GM21576 (cell line): ENCODE results near the gene PODXL2.

Experiments
- ATAC-seq: cut with Tn5 transposase; IDR thresholded peaks from one replicate; pipeline ENCODE4 v1.9.1; 2021; ENCODE audit warnings: mild to moderate bottlenecking, moderate library complexity; ENCODE audit not compliant: unreplicated experiment

The PODXL2 gene

GRCh38 chr3:127628788-127629466 is at the start of gene PODXL2:
Gene PODXL2, plus strand, starts transcription at chr3:127629185. Its CDS starts 35 bp downstream, at chr3:127629220.
- no peak for ATAC-seq

DNA sequence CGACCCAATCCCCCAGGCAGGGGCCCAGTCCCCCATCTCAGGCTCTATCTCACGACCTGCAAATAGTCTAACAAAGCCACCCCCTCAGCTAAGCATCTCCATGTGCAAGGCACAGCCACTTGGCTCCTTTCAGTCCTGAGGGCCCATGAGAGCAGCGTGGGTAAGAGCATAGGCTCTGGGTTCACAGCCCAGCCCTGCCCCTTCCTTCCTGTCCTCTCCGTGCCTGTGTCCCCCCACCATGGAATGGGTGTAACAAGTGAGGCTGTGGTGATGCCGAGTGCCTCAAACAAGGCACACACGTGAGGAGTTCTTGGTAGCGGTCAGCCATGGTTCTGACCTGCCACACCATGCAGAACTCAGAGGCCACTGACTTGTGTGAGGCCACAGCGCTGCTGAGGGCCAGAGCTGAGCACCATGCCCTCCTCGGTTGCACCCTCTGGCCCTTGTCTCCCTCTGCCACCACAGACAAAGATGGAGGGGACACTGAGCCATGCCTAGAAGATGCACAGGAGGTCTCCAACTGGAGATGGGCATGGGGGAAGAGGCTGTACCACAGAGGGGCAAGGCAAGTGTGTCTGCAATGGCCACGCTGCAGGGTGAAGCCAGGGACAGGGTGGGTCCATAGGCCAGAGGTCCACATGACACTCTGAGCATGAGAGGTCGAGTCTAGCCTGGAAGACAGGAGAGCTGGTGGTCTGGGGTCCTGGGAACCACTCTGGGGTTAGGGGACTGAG is 48.5 kb upstream of the PODXL2 start:
- ATAC-seq = no peak

- no peak for ATAC-seq
These were observed 44.3 kb upstream of the PODXL2 start for GRCh38 chr3:127584734-127585133.

GRCh38 chr3:127585163-127585812 is 43.7 kb upstream of the PODXL2 start:
- ATAC-seq = no peak

DNA sequence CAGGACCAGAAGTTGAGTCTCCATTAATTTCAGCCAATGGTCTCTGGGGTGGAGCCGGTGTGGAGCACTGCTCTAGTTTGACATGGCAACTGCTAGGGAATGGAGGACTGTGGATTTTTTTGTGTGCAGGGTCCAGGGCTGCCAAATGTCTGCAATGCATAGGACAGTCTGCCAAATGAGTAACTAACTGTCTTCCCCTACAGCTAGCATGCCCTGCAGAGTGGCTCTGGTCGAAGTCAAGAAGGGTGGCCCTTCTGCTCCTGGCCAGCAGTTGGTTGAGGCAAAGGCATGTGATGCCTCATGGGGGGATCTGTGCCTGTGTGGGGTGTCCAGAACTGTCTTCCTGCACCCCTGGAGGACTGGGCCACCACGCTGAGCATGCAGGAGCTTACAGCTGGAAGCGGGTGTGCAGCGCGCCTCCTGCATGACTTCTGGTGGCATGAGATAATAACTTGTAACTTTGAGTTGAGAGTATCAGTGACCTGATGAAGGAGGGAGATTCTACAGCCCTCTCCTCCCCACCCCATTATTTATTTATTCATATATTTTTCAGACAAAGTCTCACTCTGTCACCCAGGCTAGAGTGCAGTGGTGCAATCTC is 43.1 kb upstream of the PODXL2 start:
- ATAC-seq = no peak

DNA sequence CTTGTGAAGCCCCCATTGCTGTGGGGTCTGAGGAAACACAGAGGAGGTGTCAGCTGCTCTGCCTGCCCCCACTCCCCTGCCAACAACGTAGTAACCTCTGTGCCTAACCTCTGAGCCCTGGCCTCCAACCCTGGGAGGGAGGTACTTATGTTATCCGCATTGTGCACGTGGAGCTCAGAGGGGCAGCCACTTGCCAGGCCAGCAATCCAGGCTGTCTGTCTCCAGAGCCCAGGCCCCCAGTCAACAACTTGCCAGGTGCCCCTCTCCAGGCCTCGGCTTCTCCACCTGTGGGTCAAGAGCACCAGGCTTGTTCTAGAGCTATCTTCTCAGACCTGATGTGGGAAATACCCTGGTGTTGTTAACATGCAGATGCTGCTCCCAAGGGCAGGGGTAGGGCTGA is 41.1 kb upstream of the PODXL2 start:
- ATAC-seq = no peak

- no peak for ATAC-seq
These were observed 40.0 kb upstream of the PODXL2 start for GRCh38 chr3:127588806-127589577.

GRCh38 chr3:127589600-127590281 is 39.2 kb upstream of the PODXL2 start:
- no peak for ATAC-seq

DNA sequence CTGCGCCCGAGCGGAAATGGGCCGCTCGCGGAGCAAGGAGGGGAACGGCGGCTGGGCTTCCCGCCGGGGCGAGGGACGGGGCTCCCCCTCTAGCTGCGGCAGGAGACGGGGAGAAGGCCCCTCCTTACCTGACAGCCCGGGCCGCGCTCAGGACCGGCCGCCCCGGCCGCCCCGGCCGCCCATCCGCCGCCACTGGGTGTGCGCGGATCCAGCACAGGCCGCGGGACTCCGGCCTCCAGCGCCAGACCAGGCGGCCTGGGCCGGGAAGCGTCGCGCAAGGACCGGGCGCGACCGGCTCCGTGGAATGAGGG is 38.7 kb upstream of the PODXL2 start:
- peak; percentile 30 for ATAC-seq

- ATAC-seq = peak; percentile 74
These were observed 38.2 kb upstream of the PODXL2 start, which contains the start of gene TPRA1 for GRCh38 chr3:127590593-127591465. Gene TPRA1, minus strand, starts transcription at chr3:127590733. Its CDS starts 10,587 bp downstream, at chr3:127580146.

DNA sequence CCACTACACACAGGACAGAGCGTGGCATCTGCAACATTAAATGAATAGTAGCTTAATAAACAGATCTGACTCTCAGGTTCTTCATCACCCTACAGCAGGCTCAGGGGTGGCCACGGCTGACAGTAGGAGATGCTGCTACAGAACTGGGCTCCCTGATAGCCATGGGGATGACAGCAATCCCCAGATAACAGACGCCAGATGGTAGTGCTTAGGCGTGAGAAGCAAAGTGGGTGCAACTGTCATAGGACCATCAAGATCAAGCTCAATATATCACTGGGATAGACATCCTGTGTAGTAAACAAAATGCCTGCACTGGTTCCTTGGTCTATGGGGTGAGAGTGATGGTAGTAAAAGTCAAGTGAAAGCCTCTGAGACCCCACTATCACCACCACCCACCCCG is 35.8 kb upstream of the PODXL2 start:
- no peak for ATAC-seq

GRCh38 chr3:127595303-127595702 is 33.7 kb upstream of the PODXL2 start:
- ATAC-seq = no peak

- no peak for ATAC-seq
These were observed 31.8 kb upstream of the PODXL2 start for GRCh38 chr3:127597020-127597771.

DNA sequence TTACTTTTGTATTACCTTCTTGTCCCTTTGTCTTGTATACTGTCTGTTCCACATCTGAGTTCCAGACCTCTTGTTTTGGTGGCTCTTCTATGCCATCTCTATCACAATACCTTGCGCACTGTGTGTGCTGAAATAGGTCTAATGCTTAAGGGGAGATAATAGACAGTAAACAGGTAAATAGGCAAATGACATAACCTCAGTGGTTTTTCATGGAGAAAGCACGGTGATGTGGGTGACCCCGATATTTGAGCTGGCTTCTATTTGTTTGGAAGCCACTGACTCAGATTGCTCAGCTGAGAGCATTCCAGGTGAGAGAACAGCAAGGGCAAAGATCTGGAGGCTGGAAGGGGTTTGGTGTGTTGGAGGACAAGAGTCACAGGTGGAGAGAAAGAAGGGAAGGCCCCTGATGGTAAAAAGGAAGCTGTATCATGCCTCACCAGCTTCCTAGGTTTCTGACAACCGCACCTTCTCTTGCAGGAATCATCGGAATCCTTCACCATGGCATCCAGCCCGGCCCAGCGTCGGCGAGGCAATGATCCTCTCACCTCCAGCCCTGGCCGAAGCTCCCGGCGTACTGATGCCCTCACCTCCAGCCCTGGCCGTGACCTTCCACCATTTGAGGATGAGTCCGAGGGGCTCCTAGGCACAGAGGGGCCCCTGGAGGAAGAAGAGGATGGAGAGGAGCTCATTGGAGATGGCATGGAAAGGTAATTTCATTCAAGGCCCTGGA is 30.0 kb upstream of the PODXL2 start:
- no peak for ATAC-seq

- ATAC-seq = no peak
These were observed 28.1 kb upstream of the PODXL2 start for GRCh38 chr3:127600749-127601456.

GRCh38 chr3:127604035-127604434 is 24.9 kb upstream of the PODXL2 start:
- ATAC-seq = no peak

DNA sequence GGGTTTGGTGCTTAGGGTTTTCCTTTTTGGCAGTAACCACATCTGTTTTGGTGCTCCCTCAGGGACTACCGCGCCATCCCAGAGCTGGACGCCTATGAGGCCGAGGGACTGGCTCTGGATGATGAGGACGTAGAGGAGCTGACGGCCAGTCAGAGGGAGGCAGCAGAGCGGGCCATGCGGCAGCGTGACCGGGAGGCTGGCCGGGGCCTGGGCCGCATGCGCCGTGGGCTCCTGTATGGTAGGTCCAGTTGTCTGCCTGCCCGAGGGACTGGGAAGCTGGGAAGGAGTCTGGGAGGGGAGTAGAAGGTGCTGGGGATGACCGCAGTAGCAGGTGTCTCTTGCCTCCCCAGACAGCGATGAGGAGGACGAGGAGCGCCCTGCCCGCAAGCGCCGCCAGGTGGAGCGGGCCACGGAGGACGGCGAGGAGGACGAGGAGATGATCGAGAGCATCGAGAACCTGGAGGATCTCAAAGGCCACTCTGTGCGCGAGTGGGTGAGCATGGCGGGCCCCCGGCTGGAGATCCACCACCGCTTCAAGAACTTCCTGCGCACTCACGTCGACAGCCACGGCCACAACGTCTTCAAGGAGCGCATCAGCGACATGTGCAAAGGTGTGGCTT is 24.3 kb upstream of the PODXL2 start:
- no peak for ATAC-seq
